ENCODE results near the gene LRRTM4.

DNA sequence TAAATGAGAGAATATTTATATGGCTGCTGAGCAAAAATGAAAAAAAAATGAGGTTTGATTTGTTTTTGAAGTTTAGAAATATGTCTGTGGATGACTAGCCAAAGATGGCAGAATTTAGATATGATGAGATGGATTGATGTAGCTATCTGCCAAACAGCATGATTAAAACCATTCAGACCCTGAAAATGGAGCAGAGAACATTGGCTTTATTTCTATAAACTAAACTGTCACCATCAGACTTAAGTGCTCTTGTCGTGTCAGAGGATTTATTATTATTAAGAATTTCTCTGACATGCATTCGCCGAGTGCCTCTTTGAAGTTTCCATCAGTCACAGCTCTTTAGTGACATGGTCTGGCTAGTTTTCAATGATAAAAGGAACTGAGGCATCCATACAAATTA lies 151.7 kb downstream of the LRRTM4 start:
- no peak for TF ChIP-seq POLR2A (IDR thresholded peaks at IDR 0.05)
- TF ChIP-seq, protein P1, sequence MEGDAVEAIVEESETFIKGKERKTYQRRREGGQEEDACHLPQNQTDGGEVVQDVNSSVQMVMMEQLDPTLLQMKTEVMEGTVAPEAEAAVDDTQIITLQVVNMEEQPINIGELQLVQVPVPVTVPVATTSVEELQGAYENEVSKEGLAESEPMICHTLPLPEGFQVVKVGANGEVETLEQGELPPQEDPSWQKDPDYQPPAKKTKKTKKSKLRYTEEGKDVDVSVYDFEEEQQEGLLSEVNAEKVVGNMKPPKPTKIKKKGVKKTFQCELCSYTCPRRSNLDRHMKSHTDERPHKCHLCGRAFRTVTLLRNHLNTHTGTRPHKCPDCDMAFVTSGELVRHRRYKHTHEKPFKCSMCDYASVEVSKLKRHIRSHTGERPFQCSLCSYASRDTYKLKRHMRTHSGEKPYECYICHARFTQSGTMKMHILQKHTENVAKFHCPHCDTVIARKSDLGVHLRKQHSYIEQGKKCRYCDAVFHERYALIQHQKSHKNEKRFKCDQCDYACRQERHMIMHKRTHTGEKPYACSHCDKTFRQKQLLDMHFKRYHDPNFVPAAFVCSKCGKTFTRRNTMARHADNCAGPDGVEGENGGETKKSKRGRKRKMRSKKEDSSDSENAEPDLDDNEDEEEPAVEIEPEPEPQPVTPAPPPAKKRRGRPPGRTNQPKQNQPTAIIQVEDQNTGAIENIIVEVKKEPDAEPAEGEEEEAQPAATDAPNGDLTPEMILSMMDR (IDR thresholded peaks at IDR 0.05): no peak
